WTC11 (cell line): ENCODE measurements around the gene LIMA1. TPM values are rescaled to one million over a fixed set of nuclear protein-coding genes. Genes with fewer than 3 reads are reported as not detected.

Experiments
- ATAC-seq: fragments of 200-7000 bp; cut with Tn5 transposase; 2 replicates; pipeline ENCODE4 v1.10.0; 2021; ENCODE audit warnings: mild to moderate bottlenecking, moderate library complexity
- CTCF ChIA-PET: fragments of 300-600 bp; sonication (Branson Sonifier 250); formaldehyde crosslinking; loops from one replicate; lab custom pipeline; 2021; ENCODE audit warnings: antibody characterized with exemption; lab: Charles Lee
- POLR2A ChIA-PET: fragments of 350-600 bp; sonication (Branson Sonifier 250); formaldehyde crosslinking; loops from one replicate; lab custom pipeline; 2021; ENCODE audit warnings: antibody characterized with exemption; lab: Charles Lee
- DNase-seq: peaks from one replicate; pipeline ENCODE4 v3.0.0; 2021; ENCODE audit warnings: low spot score
- H3K27ac Mint-ChIP-seq: 2 replicates; pipeline ENCODE4 v1.8.0; 2021; ENCODE audit warnings: mixed read lengths
- H3K27me3 Mint-ChIP-seq: 2 replicates; pipeline ENCODE4 v1.8.0; 2021; ENCODE audit warnings: low read depth, mild to moderate bottlenecking, moderate library complexity, mixed read lengths
- H3K36me3 Mint-ChIP-seq: 2 replicates; pipeline ENCODE4 v1.8.0; 2021; ENCODE audit warnings: mixed read lengths
- H3K4me1 Mint-ChIP-seq: 2 replicates; pipeline ENCODE4 v1.8.0; 2022; ENCODE audit warnings: mixed read lengths
- H3K4me3 Mint-ChIP-seq: 2 replicates; pipeline ENCODE4 v1.8.0; 2021; ENCODE audit warnings: mild to moderate bottlenecking, moderate library complexity, mixed read lengths
- H3K9me3 Mint-ChIP-seq: 2 replicates; pipeline ENCODE4 v1.8.0; 2021; ENCODE audit warnings: mixed read lengths
- ESRRA ChIP-seq: sonication (generic); formaldehyde crosslinking; IDR thresholded peaks from 2 replicates; pipeline ENCODE4 v1.8.1; 2022; ENCODE audit warnings: mild to moderate bottlenecking, missing genetic modification reagents, borderline replicate concordance
- FOXP1 ChIP-seq: sonication (generic); formaldehyde crosslinking; IDR thresholded peaks from 2 replicates; pipeline ENCODE4 v1.8.0; 2022; ENCODE audit warnings: missing genetic modification reagents, mild to moderate bottlenecking, moderate library complexity, borderline replicate concordance
- JUN ChIP-seq: sonication (generic); formaldehyde crosslinking; IDR thresholded peaks from 2 replicates; pipeline ENCODE4 v1.8.0; 2023; ENCODE audit warnings: mild to moderate bottlenecking, missing genetic modification reagents
- KAT7 ChIP-seq: sonication (generic); formaldehyde crosslinking; IDR thresholded peaks from 2 replicates; pipeline ENCODE4 v1.8.1; 2023; ENCODE audit warnings: missing genetic modification reagents, mild to moderate bottlenecking, borderline replicate concordance
- NFE2L1 ChIP-seq: sonication (generic); formaldehyde crosslinking; IDR thresholded peaks from 2 replicates; pipeline ENCODE4 v1.8.1; 2023; ENCODE audit warnings: missing genetic modification reagents
- NFYB ChIP-seq: sonication (generic); formaldehyde crosslinking; conservative IDR thresholded peaks from 2 replicates; pipeline ENCODE4 v1.8.0; 2022; ENCODE audit warnings: low read depth, missing genetic modification reagents
- NR3C1 ChIP-seq: sonication (generic); formaldehyde crosslinking; conservative IDR thresholded peaks from 2 replicates; pipeline ENCODE4 v1.8.1; 2023; ENCODE audit warnings: low read depth, mild to moderate bottlenecking, missing genetic modification reagents
- TP53 ChIP-seq: sonication (generic); formaldehyde crosslinking; IDR thresholded peaks from 2 replicates; pipeline ENCODE4 v1.8.1; 2023; ENCODE audit warnings: mild to moderate bottlenecking, missing genetic modification reagents
- ZNF121 ChIP-seq: sonication (generic); formaldehyde crosslinking; IDR thresholded peaks from 2 replicates; pipeline ENCODE4 v1.8.0; 2023; ENCODE audit warnings: missing genetic modification reagents
- total RNA-seq: library from RNA; stranded (reverse); gene quantifications from 3 replicates; pipeline ENCODE4 v1.2.3, GENCODE V29; 2021
- TF ChIP-seq, protein P1 (sequence below): sonication (generic); formaldehyde crosslinking; IDR thresholded peaks from 2 replicates; pipeline ENCODE4 v1.8.0; 2022; ENCODE audit warnings: mild to moderate bottlenecking, missing genetic modification reagents
- TF ChIP-seq, protein P2 (sequence below): sonication (generic); formaldehyde crosslinking; IDR thresholded peaks from 2 replicates; pipeline ENCODE4 v1.8.1; 2022; ENCODE audit warnings: mild to moderate bottlenecking, moderate library complexity, missing genetic modification reagents
- TF ChIP-seq, protein P3 (sequence below): sonication (generic); formaldehyde crosslinking; IDR thresholded peaks from 2 replicates; pipeline ENCODE4 v1.8.0; 2023; ENCODE audit warnings: mild to moderate bottlenecking, missing genetic modification reagents
- TF ChIP-seq, protein P4 (sequence below): sonication (generic); formaldehyde crosslinking; IDR thresholded peaks from 2 replicates; pipeline ENCODE4 v1.8.1; 2023; ENCODE audit warnings: mild to moderate bottlenecking, missing genetic modification reagents
- TF ChIP-seq, protein P5 (sequence below): fragments of 250-450 bp; sonication (Bioruptor Pico); IDR thresholded peaks from 2 replicates; pipeline ENCODE4 v1.9.0; 2021; ENCODE audit warnings: mild to moderate bottlenecking
- TF ChIP-seq, protein P6 (sequence below): sonication (generic); formaldehyde crosslinking; IDR thresholded peaks from 2 replicates; pipeline ENCODE4 v1.8.1; 2023; ENCODE audit warnings: mild to moderate bottlenecking, missing genetic modification reagents, moderate library complexity
- TF ChIP-seq, protein P7 (sequence below): fragments of 250-450 bp; sonication (Bioruptor Pico); IDR thresholded peaks from 2 replicates; pipeline ENCODE4 v1.8.0; 2021; ENCODE audit warnings: mild to moderate bottlenecking
- TF ChIP-seq, protein P8 (sequence below): fragments of 250-450 bp; sonication (Bioruptor Pico); IDR thresholded peaks from 2 replicates; pipeline ENCODE4 v2.1.2; 2022; ENCODE audit warnings: mild to moderate bottlenecking, moderate library complexity
- TF ChIP-seq, protein P9 (sequence below): sonication (generic); formaldehyde crosslinking; IDR thresholded peaks from 2 replicates; pipeline ENCODE4 v1.8.0; 2022; ENCODE audit warnings: missing genetic modification reagents
- TF ChIP-seq, protein P10 (sequence below): sonication (generic); formaldehyde crosslinking; IDR thresholded peaks from 2 replicates; pipeline ENCODE4 v1.8.1; 2022; ENCODE audit warnings: mild to moderate bottlenecking, missing genetic modification reagents, moderate library complexity, borderline replicate concordance

Gene LIMA1
- total RNA-seq, 1 experiment from 2014 or later, result 41.2 TPM

DNA sequence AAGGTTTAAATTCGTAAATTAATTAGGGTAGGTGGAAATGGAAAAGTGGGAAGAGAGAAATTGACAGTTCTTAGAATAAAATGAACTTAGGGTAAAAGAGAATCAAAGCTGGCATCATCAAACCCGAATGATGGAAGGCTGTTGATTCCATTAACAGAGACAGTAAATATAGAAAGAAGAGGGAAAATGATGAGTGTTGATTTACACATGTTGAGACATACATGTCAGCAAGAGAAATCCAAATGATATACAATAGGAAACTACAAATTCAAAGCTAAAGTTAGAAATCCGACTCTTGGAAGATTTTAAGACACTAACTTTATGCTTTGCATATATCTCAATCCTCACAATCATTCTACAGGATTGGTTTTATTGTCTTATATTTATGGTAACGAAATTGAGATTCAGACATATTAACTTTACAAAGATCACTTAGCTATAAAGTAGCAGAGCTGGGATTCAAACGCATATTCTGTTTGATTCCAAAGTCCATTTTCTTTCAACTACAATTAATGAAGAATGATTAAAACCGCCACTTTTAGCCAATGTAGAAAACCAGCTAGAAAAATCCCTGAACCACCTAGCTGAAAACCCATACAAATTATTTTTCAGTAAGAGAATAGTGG lies 30.2 kb downstream of the LIMA1 start:
- TF ChIP-seq, protein P1, sequence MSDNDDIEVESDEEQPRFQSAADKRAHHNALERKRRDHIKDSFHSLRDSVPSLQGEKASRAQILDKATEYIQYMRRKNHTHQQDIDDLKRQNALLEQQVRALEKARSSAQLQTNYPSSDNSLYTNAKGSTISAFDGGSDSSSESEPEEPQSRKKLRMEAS, result no peak
- TF ChIP-seq, protein P2, sequence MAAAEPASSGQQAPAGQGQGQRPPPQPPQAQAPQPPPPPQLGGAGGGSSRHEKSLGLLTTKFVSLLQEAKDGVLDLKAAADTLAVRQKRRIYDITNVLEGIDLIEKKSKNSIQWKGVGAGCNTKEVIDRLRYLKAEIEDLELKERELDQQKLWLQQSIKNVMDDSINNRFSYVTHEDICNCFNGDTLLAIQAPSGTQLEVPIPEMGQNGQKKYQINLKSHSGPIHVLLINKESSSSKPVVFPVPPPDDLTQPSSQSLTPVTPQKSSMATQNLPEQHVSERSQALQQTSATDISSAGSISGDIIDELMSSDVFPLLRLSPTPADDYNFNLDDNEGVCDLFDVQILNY, result no peak
- TF ChIP-seq FOXP1 (CRISPR knock-in tag) (no peak), TP53 (CRISPR knock-in tag) (no peak), NR3C1 (no peak)
- TF ChIP-seq, protein P3, sequence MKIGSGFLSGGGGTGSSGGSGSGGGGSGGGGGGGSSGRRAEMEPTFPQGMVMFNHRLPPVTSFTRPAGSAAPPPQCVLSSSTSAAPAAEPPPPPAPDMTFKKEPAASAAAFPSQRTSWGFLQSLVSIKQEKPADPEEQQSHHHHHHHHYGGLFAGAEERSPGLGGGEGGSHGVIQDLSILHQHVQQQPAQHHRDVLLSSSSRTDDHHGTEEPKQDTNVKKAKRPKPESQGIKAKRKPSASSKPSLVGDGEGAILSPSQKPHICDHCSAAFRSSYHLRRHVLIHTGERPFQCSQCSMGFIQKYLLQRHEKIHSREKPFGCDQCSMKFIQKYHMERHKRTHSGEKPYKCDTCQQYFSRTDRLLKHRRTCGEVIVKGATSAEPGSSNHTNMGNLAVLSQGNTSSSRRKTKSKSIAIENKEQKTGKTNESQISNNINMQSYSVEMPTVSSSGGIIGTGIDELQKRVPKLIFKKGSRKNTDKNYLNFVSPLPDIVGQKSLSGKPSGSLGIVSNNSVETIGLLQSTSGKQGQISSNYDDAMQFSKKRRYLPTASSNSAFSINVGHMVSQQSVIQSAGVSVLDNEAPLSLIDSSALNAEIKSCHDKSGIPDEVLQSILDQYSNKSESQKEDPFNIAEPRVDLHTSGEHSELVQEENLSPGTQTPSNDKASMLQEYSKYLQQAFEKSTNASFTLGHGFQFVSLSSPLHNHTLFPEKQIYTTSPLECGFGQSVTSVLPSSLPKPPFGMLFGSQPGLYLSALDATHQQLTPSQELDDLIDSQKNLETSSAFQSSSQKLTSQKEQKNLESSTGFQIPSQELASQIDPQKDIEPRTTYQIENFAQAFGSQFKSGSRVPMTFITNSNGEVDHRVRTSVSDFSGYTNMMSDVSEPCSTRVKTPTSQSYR (CRISPR knock-in tag), result no peak
- TF ChIP-seq, protein P4, sequence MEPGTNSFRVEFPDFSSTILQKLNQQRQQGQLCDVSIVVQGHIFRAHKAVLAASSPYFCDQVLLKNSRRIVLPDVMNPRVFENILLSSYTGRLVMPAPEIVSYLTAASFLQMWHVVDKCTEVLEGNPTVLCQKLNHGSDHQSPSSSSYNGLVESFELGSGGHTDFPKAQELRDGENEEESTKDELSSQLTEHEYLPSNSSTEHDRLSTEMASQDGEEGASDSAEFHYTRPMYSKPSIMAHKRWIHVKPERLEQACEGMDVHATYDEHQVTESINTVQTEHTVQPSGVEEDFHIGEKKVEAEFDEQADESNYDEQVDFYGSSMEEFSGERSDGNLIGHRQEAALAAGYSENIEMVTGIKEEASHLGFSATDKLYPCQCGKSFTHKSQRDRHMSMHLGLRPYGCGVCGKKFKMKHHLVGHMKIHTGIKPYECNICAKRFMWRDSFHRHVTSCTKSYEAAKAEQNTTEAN (CRISPR knock-in tag), result no peak
- TF ChIP-seq, protein P5, sequence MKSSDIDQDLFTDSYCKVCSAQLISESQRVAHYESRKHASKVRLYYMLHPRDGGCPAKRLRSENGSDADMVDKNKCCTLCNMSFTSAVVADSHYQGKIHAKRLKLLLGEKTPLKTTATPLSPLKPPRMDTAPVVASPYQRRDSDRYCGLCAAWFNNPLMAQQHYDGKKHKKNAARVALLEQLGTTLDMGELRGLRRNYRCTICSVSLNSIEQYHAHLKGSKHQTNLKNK, result no peak
- TF ChIP-seq, protein P6, sequence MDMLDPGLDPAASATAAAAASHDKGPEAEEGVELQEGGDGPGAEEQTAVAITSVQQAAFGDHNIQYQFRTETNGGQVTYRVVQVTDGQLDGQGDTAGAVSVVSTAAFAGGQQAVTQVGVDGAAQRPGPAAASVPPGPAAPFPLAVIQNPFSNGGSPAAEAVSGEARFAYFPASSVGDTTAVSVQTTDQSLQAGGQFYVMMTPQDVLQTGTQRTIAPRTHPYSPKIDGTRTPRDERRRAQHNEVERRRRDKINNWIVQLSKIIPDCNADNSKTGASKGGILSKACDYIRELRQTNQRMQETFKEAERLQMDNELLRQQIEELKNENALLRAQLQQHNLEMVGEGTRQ (CRISPR knock-in tag), result no peak
- TF ChIP-seq, protein P7, sequence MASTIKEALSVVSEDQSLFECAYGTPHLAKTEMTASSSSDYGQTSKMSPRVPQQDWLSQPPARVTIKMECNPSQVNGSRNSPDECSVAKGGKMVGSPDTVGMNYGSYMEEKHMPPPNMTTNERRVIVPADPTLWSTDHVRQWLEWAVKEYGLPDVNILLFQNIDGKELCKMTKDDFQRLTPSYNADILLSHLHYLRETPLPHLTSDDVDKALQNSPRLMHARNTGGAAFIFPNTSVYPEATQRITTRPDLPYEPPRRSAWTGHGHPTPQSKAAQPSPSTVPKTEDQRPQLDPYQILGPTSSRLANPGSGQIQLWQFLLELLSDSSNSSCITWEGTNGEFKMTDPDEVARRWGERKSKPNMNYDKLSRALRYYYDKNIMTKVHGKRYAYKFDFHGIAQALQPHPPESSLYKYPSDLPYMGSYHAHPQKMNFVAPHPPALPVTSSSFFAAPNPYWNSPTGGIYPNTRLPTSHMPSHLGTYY, result no peak
- Mint-ChIP-seq H3K4me1 (peaks cover 6% of the 10 kb centered on the region), H3K36me3 (no peaks in the 10 kb centered on the region), H3K9me3 (no peaks in the 10 kb centered on the region), H3K27me3 (no peaks in the 10 kb centered on the region), H3K4me3 (no peak overlapping the region), H3K27ac (no peak overlapping the region)
- ChIA-PET POLR2A (interaction anchor here (0.5 to 0.7 kb wide), 2 partner anchors 101 to 121 kb away, joined by 3 read pairs; no protein-coding TSS in a partner anchor), CTCF (interaction anchor here (1.3 kb wide), 1 partner anchor 62 kb away, joined by 4 read pairs; no protein-coding TSS in a partner anchor)
- DNase-seq (no peak), ATAC-seq (no peak)

DNA sequence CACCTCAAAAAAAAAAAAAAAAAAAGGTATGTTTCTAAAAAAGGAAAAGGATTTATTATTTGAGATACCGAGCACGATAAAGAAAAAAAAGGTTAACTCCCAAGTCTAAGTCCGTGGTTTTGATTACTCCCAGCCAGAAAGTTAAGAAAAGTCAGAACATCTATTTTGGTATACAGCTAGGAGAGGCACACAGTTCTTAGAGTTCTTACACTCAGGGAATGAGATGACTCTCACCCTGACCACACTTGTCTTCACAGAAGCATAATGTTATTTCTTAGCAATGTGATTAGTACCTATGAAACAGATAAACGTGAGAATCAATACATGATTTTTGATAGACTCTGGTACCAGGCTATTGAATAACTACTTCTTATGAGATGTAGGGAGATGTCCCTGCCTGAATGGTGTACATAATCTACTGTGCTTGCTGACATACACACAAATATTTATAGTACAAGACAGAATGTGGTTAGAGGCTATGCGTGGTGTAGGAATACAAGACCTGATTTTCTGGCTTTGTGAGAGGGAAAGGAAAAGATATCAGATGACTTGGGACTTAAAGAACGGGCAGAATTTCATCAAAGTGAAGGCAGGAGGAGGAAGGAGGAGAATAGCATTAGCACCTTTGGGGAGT lies 31.6 kb downstream of the LIMA1 start:
- H3K4me3 Mint-ChIP-seq, result no peak overlapping the region
- no peaks in the 10 kb centered on the region for H3K27me3 Mint-ChIP-seq
- no peak overlapping the region; the same call in 1 of the 2 replicates for H3K27ac Mint-ChIP-seq
- DNase-seq, result no peak
- CTCF ChIA-PET, result no interaction called here
- H3K4me1 Mint-ChIP-seq, result peaks cover 6% of the 10 kb centered on the region
- ATAC-seq, result no peak
- H3K36me3 Mint-ChIP-seq, result no peaks in the 10 kb centered on the region
- no peaks in the 10 kb centered on the region for H3K9me3 Mint-ChIP-seq
- POLR2A ChIA-PET, result interaction anchor here (0.7 kb wide), 1 partner anchor 323 kb away, joined by 4 read pairs; no protein-coding TSS in a partner anchor
- TF ChIP-seq, protein P8, sequence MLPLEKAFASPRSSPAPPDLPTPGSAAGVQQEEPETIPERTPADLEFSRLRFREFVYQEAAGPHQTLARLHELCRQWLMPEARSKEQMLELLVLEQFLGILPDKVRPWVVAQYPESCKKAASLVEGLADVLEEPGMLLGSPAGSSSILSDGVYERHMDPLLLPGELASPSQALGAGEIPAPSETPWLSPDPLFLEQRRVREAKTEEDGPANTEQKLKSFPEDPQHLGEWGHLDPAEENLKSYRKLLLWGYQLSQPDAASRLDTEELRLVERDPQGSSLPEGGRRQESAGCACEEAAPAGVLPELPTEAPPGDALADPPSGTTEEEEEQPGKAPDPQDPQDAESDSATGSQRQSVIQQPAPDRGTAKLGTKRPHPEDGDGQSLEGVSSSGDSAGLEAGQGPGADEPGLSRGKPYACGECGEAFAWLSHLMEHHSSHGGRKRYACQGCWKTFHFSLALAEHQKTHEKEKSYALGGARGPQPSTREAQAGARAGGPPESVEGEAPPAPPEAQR, result no peak
- TF ChIP-seq KAT7 (CRISPR knock-in tag) (no peak), NR3C1 (no peak), JUN (no peak), ESRRA (CRISPR knock-in tag) (no peak), NFYB (CRISPR knock-in tag) (no peak), ZNF121 (CRISPR knock-in tag) (no peak), NFE2L1 (no peak)
- TF ChIP-seq, protein P9, sequence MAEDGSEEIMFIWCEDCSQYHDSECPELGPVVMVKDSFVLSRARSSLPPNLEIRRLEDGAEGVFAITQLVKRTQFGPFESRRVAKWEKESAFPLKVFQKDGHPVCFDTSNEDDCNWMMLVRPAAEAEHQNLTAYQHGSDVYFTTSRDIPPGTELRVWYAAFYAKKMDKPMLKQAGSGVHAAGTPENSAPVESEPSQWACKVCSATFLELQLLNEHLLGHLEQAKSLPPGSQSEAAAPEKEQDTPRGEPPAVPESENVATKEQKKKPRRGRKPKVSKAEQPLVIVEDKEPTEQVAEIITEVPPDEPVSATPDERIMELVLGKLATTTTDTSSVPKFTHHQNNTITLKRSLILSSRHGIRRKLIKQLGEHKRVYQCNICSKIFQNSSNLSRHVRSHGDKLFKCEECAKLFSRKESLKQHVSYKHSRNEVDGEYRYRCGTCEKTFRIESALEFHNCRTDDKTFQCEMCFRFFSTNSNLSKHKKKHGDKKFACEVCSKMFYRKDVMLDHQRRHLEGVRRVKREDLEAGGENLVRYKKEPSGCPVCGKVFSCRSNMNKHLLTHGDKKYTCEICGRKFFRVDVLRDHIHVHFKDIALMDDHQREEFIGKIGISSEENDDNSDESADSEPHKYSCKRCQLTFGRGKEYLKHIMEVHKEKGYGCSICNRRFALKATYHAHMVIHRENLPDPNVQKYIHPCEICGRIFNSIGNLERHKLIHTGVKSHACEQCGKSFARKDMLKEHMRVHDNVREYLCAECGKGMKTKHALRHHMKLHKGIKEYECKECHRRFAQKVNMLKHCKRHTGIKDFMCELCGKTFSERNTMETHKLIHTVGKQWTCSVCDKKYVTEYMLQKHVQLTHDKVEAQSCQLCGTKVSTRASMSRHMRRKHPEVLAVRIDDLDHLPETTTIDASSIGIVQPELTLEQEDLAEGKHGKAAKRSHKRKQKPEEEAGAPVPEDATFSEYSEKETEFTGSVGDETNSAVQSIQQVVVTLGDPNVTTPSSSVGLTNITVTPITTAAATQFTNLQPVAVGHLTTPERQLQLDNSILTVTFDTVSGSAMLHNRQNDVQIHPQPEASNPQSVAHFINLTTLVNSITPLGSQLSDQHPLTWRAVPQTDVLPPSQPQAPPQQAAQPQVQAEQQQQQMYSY (CRISPR knock-in tag), result no peak
- TF ChIP-seq, protein P10, sequence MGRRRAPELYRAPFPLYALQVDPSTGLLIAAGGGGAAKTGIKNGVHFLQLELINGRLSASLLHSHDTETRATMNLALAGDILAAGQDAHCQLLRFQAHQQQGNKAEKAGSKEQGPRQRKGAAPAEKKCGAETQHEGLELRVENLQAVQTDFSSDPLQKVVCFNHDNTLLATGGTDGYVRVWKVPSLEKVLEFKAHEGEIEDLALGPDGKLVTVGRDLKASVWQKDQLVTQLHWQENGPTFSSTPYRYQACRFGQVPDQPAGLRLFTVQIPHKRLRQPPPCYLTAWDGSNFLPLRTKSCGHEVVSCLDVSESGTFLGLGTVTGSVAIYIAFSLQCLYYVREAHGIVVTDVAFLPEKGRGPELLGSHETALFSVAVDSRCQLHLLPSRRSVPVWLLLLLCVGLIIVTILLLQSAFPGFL, result no peak
